ENCODE data around the gene SPRR1B. TPM values are rescaled to one million over a fixed set of nuclear protein-coding genes. Genes with fewer than 3 reads are reported as not detected.
"Not testable (repeated sequence)": the region's sequence is repeated elsewhere in the genome, so short reads cannot be mapped to it uniquely, and the experiment has no call there.

SPRR1B gene
- not detected in 2 replicates for total RNA-seq

GRCh38 chr1:153030895-153031294, at the start of gene SPRR1B:
Gene SPRR1B (plus strand): TSS chr1:153031203. CDS start chr1:153032346, 1,143 bp downstream.
- intact Hi-C loops (cut with micrococcal nuclease) = no loop called here

GRCh38 chr1:152982076-152982475, 48.9 kb upstream of the SPRR1B start:
- intact Hi-C loops (cut with micrococcal nuclease) = no loop called here

DNA sequence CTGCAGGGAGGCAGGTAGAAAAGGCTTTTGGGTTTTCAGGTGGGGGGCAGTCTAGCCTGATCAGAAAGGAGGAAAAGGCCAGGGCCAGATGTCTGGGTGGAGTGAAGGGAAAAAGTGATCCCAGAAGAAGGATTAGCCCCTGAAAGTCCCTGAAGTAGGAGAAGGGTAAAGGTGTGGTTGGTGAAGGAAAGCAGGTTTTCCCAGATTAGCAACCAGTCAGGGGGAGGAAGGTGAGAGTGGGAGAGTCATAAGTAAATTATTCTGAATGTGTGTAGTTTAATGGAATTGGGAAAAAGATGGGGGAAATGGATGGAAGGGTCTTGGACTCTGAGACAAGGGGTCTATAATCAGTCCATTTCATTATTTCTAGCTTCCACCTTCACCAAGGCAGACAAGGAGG, 47.8 kb upstream of the SPRR1B start:
- intact Hi-C loops (cut with micrococcal nuclease) = no loop called here

GRCh38 chr1:152983743-152984142, 47.3 kb upstream of the SPRR1B start, which contains the start of gene SPRR1A:
Gene SPRR1A (plus strand): TSS chr1:152984081. CDS start chr1:152985231, 1,150 bp downstream.
- intact Hi-C loops (cut with micrococcal nuclease) = no loop called here

DNA sequence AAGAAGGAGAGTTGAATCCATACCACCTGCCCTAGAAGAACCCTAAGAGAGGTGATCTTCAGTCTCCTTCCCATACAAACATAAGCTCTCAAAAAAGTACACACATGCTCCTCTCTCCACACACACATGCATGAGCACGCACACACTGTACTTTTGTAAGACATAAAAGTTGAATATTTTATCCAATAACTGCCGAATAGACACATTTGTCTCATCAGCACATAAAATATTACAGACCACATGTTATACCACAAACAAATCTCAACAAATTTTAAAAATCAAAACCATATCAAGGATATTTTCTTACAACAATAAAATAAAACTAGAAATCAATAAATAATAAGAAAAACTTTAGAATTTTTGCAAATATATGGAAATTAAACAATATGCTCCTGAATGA, 44.4 kb upstream of the SPRR1B start:
- intact Hi-C loops (cut with micrococcal nuclease) = no loop called here

DNA sequence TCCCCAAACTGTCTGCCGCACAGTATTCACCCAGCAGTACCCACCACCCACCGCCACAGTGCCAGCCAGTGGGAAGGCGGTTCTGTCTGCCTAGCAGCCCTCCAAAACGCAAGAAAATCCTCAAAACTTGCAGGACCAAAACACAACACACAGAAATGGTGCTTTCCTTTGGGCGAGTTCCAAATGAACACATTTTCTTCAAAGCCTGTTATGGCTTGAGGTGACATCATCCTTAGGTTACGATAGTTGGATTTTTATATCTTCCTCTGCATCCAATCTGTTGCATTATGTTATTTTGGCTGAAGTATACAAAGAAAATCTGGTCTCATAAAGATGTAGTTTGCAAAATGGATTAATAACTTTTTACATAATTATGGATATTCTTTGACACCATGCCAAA, 37.8 kb upstream of the SPRR1B start:
- intact Hi-C loops (cut with micrococcal nuclease) = no loop called here

DNA sequence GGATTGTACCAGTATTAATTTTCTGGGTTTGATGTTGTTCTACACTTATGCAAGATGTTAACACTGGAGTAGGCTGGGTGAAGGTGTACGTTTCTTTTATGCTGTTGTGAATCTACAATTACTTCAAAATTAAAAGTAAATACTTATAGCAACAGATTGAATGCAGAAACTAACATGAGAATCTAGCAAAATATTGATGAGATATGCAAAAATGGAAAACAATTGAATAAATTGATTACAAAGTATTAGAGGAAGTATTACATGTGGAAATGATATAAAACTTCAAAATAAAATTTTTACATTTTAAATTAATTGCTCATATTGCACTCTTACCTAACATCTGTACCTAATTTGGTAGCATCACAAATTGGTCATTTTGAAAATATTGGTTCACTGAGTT, 35.2 kb upstream of the SPRR1B start:
- intact Hi-C loops (cut with micrococcal nuclease) = no loop called here

- intact Hi-C loops (cut with micrococcal nuclease) = no loop called here
Measured at GRCh38 chr1:152996633-152997400, 34.2 kb upstream of the SPRR1B start.

DNA sequence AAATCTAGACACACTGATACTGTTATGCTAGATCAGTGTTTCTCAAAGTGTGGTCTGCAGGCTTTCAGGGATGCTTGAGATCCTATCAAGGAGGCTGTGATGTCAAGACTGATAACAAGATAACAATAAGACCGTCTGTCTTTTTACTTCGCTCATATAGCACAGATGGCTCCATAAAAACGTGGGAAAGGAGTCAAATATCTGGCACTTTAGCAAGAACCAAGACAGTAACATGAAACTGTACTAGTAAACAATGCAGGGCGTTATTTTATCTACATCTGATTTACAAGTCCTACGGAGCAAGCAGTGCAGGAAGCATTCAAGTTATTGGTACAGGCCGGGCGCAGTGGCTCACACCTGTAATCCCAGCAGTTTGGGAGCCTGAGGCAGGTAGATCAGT, 33.1 kb upstream of the SPRR1B start:
- intact Hi-C loops (cut with micrococcal nuclease) = no loop called here

DNA sequence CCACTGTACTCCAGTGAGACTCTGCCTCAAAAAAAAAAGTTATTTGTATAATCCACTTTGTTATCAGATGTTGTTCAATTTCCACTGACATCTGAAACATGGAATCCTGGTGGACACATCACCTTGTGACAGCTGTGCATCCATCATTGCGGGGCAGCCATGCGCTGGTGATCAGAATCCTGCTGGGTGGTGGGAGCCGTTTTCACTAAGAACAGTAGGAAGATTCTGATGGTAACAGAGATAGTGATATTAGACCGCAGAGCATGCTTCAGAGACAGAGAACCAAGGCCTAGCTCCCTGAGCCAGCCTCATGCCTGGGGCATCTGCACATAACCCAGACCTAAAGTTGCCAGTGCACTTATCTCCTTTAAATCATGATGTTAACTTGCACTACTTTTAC, 32.5 kb upstream of the SPRR1B start:
- intact Hi-C loops (cut with micrococcal nuclease) = no loop called here

DNA sequence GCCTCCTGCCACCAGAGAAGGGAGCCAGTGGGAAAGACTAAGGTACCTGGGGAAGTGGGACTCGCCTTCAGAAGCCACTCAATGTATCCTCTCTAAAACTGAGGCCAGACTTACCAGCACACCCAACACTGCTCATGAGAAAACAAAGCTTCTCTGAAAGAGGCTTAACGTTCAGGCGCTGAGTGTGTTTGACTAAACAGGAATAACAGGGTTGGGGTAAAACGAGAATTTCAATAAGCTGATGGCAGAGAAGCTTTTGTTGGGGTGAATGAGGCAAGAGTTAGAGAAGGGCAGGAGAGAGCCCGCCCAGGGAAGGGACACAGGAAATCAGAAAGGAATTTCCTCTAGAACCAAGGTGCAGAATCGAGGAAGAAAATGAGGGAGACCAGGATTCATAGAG, 31.2 kb upstream of the SPRR1B start:
- intact Hi-C loops (cut with micrococcal nuclease) = no loop called here

GRCh38 chr1:153000294-153000693, 30.7 kb upstream of the SPRR1B start:
- intact Hi-C loops (cut with micrococcal nuclease) = no loop called here

GRCh38 chr1:153001382-153001781, 29.6 kb upstream of the SPRR1B start, which contains the start of gene SPRR3:
Gene SPRR3 (plus strand): TSS chr1:153001749. CDS start chr1:153003021, 1,272 bp downstream.
- intact Hi-C loops (cut with micrococcal nuclease) = no loop called here

DNA sequence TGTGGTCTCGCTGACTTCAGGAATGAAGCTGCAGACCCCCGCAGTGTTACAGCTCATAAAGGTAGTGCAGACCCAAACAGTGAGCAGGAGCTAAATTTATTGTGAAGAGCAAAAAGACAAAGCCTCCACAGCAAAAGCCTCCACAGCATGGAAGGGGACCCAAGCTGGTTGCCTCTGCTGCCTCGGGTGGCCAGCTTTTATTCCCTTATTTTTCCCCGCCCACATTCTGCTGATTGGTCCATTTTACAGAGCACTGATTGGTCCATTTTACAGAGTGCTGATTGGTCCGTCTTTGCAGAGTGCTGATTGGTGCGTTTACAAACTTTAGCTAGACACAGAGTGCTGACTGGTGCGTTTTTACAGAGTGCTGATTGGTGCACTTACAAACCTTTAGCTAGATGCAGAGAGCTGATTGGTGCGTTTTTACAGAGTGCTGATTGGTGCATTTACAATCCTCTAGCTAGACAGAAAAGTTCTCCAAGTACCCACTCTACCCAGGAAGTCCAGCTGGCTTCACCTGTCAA, 19.7 kb upstream of the SPRR1B start:
- intact Hi-C loops (cut with micrococcal nuclease) = not testable (repeated sequence)

DNA sequence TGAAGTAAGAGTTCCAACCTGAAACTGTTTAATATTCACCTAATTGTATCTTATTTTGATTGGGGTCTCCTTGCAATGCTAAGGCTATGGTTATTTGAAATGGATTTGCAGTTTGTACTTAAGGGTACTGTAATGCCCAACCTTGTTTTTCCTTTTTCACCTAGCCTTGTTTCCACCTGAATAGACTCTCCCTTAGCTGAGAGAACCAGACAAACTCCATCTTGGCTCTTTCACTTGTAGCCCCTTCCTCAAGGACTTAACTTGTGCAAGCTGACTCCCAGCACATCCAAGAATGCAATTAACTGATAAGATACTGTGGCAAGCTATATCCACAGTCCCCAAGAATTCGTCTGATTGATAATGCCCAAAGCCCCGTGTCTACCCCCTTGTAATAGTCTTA, 9.2 kb upstream of the SPRR1B start:
- intact Hi-C loops (cut with micrococcal nuclease) = not testable (repeated sequence)

DNA sequence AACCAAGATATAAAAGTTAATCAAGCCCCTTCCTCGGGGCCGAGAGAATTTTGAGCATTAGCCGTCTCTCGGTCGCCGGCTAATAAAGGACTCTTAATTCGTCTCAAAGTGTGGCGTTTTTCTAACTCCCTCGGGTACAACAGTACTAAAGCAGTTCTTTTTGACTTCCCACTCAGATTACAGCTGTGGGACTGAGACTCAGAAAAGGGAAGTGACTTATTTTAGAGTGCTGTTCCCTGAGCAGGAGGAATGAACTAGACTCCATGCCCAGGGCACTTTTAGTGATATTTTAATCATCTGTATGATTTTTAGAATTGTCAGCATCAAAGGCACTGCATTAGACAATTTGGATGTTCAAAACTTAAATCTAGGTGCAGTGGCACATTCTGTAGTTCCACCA, 8.7 kb upstream of the SPRR1B start:
- intact Hi-C loops (cut with micrococcal nuclease) = not testable (repeated sequence)

DNA sequence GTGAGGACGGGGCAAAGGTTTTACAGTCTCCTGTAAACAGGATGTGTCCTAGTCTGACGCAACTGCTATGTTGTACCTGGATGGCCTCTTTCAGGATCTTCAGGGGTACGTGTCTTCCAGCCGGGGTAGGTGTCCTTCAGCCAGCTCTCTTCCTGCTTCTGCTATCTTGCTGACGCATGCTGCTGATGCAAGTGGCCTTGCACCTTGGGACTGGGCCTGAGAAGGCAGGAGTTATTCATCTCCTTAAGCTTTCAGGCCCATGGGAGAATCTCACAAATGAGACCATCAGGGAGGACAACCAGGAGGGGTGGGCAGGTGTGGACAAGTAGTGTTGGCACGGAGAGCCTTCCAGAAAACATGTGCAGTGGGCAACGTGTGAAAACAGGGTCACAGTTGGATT, 7.9 kb upstream of the SPRR1B start:
- intact Hi-C loops (cut with micrococcal nuclease) = no loop called here

DNA sequence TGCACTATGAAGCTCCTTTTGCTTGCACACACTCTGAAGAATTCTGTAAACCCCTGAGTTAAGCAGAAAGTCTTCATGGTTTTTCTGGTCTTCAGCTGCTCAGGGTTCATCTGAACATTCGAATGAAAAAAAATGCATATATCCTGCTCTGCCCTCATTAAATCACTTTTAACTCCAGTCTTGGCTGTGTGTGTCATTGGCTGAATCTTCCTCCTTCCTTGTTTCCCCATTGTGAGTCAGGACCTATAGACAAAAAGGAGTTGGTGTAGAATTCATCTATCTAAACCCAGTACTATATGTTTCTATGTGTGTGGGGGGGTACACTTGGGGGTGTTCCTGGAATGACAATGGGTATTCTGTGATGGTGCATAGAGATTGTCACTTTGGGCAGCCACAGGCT, 6.6 kb upstream of the SPRR1B start:
- intact Hi-C loops (cut with micrococcal nuclease) = no loop called here

GRCh38 chr1:153025797-153026196, 5.2 kb upstream of the SPRR1B start:
- intact Hi-C loops (cut with micrococcal nuclease) = no loop called here

DNA sequence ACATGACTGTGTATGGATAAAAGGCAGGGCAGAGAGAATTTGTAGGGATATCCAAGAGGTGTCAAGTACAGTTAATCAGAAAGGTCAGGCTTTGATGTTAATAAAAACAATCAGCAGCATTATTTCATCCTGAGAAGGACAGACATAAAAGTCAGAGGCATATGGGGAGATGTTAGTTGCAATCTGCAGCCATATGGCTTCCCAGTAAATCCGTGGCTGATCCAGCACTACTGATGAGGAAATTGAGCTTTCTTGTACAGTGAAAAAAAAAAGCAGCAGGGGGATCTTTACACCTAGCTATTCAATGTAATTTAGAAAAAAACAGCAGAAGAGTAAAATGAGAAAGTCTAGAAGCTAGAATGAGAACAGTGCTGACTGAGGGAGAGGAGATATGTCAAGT, 2.2 kb upstream of the SPRR1B start:
- intact Hi-C loops (cut with micrococcal nuclease) = no loop called here

GRCh38 chr1:153032073-153032472, 1.1 kb downstream of the SPRR1B start:
- intact Hi-C loops (cut with micrococcal nuclease) = no loop called here

DNA sequence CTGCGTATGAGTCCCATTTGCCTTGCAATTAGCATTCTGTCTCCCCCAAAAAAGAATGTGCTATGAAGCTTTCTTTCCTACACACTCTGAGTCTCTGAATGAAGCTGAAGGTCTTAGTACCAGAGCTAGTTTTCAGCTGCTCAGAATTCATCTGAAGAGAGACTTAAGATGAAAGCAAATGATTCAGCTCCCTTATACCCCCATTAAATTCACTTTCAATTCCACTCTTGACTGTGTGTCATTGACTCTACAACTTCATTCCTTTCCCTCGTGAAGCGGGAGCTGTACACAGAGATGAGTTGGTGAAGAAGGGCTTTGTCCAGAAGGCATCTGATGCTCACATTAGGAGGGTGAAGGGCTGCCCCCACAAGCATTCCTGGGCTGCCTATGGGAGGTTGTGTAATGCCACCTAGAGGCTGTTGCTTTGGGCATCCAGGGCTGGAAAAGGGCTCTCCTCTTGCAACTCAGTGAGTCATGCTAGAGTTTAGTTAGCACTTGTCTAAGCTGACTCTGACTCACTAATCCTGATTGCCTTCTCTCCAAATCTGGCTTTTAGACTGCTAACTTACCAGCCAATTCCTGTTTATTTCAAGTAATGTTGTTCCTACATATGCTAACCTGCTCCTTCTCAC, 1.8 kb downstream of the SPRR1B start:
- intact Hi-C loops (cut with micrococcal nuclease) = no loop called here

- intact Hi-C loops (cut with micrococcal nuclease) = no loop called here
Measured at GRCh38 chr1:153035211-153035610, 4.2 kb downstream of the SPRR1B start.

Measured in T-helper 1 cell treated with Interleukin-12 subunit alpha and Interleukin-12 subunit beta and Interleukin-4 antibody, amounts not matched to agents 30 ng/mL and 1 ng/mL, for 36 hours (primary cell).